ENCODE measurements around the gene ANKLE1.

Gene ANKLE1

GRCh38 chr19:17306285-17306714 lies 24.6 kb downstream of the ANKLE1 start:
- DNase-seq (ENCODE audit: low read depth in 1 of 2, low spot score in 1 of 2): no peak

GRCh38 chr19:17307876-17308377 lies 26.2 kb downstream of the ANKLE1 start:
- no peak for DNase-seq (ENCODE audit: low read depth in 1 of 2, low spot score in 1 of 2)

DNA sequence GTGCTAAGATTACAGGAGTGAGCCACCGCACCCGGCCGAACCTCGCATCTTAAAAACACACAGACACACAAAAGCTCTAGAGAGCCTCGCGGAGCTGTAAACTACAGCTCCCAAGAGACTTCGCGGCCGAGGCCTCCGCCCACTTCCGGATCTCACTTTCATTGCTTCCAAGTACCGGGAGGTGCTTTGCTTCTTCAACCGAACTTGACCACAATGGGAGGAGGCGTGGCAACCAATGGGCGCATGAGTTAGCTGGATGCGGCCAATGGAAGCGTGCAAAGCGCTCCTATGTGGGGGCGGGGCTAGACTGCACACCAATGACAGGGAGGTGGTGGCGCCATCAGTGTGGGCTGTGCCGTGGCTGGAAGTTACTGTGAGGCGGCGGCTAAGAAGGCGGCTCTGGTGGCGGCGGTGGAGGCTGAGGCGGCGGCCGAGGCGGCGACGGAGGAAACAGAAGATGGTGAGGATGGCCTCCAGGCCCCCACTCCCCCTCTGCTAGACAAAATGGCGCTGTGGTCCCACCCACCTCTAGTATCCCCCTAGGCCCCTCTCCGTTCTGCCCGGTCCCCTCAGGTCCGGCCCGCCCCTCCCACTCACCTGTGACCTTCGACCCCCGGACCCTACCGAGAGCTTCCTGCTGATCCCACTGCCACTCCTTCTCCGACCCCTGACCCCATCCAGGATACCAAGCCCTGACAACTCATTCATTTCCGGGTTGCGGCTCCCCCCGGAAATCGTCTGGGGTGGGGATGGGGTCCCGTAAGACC lies 27.7 kb downstream of the ANKLE1 start, which contains the start of gene DDA1:
Gene DDA1, plus strand, starts transcription at position 366 of the 767 bp plus-strand sequence. Its CDS starts 92 bp downstream, at position 458.
- DNase-seq (ENCODE audit: low read depth in 1 of 2, low spot score in 1 of 2): peak; percentile 96 to 99

DNA sequence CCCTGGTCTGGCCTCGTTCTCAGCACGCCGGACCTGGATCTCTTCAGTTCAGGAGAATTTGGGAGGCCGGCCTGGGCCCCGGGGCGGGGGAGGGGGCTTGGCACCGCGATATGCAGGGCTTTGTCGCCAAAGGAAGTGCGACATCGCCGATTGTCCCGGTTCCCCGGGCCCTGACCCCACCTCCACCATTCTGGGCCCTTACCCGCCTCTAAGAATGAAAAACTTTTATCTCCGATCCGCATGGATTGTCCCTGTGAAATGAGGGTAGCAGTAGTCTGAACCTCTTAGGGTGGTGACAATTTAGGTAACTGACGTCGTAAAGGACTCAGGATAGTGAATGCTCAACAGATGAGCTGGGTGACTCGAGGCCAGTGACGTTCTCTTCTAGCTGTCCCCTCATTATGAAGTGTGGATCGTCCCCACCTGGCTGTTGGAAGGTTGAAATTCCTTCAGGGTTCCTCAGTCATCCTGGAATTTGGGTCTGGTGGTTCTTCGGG lies 28.3 kb downstream of the ANKLE1 start:
- no peak for DNase-seq (ENCODE audit: low read depth in 1 of 2, low spot score in 1 of 2)

DNA sequence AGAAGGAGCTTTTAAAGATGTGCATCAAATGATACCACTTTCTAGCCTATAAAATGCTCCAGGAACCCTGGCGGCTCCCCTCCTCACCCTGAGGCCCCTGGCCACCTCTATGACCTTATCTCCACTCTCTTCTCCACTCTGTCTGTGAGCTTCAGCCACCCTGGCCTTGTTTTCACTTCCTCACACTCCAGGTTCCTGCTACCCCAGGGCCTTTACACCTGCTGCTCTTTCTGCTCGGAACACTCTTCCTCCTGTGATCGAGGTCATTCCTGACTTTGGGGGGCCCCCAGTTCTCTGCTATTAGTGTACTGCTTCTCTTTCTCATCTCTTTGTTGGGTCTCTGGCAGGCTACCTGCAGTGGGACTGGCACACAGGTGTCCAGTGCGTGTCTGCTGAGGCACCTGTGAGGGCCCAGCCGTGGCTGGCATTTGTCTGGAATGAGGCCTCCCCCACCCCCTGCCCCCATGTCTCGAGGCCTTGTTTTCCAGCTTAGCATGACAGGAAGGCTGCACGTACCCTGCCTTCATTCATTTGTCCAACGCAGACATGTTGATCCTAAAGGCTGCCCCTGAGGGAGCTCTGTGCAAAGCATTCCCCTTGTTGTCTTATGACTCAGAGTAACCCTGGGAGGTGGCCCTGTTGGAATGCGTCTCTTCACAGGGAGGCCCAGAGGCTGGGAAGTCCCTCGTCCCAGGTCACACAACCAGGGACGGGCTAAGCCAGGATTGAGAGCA lies 29.9 kb downstream of the ANKLE1 start:
- no peak for DNase-seq (ENCODE audit: low read depth in 1 of 2, low spot score in 1 of 2)

DNA sequence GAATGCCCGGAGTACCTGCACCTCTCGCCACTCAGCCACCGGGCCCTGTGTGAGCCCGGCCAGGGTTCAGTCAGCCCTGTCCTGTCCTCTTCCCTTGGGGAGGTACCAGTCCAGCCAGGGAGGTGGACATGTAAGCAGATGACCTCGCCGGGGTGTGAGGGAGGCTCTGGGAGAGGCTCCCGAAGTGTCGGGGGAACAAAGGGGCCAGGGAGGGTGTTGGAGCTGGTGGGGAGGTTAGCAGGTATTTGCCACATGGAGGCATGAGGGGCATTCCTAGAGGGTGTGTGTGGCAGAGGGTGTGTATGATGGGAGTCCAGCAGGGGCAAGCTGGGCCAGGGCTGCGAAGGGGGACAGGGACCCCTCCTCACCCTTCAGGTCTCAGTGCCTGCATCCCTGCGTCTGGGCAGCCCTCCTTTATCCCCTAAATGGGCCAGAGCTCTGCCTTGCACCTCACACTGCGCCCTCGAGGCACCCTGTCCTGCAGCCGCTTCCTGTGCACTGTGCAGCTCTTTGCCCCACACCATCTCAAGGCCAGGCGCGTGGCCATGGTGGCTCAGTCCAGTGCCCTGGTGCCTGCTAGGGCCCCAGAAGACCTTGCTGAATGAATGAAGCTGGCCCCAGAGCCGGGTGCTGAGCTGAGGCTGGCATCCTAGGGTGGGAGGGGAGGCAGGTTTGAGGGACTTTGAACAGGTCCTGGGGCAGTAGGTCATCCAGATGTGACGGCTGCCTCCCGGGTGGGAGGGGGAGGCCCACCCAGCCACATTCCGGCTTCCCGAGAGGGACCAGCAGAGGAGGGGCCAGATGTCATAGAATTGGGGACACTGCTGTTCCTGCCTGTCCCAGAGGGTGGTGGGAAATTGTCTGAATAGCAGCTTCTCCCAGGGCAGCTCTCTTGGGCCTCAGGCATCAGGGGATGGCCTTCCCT lies 30.8 kb downstream of the ANKLE1 start:
- DNase-seq (ENCODE audit: low read depth in 1 of 2, low spot score in 1 of 2): no peak

GRCh38 chr19:17314007-17314593 lies 32.4 kb downstream of the ANKLE1 start:
- no peak for DNase-seq (ENCODE audit: low read depth in 1 of 2, low spot score in 1 of 2)

DNA sequence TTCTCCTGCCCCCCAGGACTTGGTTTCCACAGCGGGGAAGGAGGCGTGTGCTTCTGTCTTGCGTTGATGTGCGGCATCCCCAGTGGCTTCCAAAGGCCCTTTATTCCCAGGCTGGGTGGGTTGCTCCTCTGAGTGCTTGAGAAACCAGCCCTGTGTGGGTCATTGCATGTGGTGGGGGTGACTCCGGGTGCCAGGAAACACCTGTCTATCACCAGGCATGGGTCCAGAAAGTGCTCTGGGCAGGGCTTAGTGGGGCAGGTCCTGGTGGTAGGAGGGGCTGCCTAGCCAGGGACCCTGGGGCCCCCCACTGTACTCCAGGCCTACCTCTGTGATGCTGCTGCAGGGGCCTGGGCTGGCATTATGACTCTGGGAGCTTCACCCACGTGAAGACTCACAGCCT lies 37.3 kb downstream of the ANKLE1 start:
- DNase-seq (ENCODE audit: low read depth in 1 of 2, low spot score in 1 of 2): no peak

- DNase-seq (ENCODE audit: low read depth in 1 of 2, low spot score in 1 of 2): no peak
These were observed 38.0 kb downstream of the ANKLE1 start for GRCh38 chr19:17319473-17320238.

DNA sequence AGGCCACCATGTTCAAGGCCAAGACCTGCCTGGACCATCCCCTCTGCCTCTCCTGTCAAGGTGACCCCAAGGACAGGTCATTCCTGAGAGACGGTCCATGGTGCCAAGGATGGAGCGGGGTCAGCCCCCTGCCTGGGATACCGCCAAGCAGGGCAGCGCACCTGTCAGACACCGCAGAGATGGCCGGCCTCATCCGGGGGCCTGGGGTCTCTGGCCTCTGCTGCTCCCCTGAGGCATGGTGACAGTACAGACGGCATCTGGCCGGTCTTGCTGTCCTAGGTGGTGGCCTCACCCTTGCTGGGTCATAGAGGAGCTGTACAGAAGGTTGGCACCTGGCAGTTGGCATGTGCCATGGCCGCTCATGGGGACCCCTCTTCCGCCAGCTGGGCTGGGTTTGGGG lies 38.7 kb downstream of the ANKLE1 start:
- DNase-seq (ENCODE audit: low read depth in 1 of 2, low spot score in 1 of 2): no peak

DNA sequence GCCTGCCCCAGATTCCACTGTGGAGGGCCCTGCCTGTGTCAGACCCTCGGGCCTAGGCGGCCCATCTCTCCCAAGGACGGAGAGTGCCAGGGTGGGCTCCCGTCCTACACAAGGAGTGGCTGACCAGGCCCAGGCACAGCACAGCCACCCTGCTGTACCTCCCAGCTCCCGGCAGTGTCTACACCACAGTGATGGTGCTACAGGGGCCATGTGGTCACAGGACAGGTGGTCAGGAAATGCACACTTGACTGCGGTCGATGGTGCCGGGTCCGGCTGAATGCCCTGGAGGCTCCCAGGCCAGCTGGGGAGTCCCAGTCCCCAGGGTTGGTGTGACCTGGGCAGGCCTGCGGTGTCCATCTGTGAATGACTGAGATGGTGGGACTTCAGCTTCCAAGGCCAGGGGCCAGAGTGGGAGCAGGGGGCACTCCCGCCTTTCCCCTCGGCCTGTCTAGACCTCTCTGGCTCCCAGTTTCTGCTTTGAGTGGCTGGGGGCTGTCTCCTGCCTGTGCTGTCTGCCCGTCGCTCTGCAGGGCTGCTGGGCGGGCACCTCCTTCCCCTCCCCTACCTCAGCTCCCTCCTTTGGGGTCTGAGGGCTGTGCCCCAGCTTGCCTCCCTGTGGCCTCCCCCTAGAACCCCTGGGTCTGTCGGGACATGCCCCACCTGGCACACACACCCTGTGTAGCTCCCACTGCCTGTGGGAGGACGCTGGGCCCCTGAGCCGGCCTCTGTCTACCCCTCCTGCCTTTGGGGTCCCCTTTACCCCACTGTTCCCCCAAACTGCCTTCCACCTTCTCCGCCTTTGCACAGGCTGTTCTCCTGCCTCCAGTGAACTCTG lies 40.2 kb downstream of the ANKLE1 start:
- DNase-seq (ENCODE audit: low read depth in 1 of 2, low spot score in 1 of 2): no peak

- no peak for DNase-seq (ENCODE audit: low read depth in 1 of 2, low spot score in 1 of 2)
These were observed 41.2 kb downstream of the ANKLE1 start for GRCh38 chr19:17322854-17323253.

- no peak for DNase-seq (ENCODE audit: low read depth in 1 of 2, low spot score in 1 of 2)
These were observed 41.7 kb downstream of the ANKLE1 start for GRCh38 chr19:17323300-17323963.

DNA sequence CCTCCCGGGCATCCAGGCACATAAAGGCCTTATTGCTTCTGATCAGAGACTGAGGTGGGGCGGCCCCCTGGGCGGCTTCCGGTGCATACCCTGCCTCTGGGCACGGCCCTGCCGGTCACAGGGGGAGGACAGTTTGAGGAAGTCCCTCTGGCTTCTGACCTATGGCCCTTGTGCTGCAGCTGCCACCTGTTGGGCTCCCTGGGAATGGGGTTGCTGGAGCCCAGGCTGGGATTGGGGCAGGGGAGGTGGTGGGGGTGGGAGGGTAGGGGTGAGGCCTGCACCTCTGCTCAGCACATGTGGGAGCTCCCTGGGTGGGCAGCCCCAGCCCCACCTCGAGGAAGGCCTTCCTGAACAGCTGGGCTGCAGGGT lies 42.2 kb downstream of the ANKLE1 start:
- no peak for DNase-seq (ENCODE audit: low read depth in 1 of 2, low spot score in 1 of 2)

DNA sequence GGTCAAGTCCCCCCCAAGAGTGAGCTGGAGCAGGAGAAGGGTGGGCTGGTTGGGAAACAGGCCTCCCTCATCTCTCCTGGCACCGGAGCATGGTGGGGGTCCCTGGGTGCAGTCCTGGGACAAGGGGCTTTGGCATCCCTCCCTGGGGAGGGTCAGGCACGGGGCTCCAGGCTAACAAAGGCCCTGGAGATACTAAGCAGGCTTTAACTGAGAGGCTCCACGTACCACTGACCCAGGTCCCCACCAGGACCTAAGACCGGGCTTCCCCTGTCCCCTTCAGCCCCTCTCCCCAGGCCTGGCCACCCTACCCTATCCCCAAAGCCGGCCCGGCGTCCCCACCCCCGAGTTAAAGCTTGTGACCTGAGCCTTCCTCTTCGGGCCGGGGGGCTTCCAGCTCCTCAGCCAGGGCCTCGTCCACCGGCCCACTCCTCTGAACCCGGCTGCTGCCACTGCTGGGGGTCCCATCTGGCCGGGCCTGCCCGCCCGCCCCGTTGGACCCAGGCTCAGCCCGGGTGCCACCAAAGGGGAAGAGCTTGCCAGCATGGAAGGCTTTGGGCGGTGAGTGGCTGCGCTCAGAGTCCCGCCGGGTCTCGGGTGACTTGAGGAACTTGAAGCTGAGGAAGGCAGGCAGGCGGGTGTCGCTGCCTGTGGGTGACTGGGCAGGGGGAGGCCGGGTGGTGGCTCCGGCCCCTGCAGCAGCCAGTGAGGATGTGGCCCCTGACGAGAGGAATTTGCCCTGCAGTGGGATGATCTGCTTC lies 42.8 kb downstream of the ANKLE1 start:
- DNase-seq (ENCODE audit: low read depth in 1 of 2, low spot score in 1 of 2): no peak

DNA sequence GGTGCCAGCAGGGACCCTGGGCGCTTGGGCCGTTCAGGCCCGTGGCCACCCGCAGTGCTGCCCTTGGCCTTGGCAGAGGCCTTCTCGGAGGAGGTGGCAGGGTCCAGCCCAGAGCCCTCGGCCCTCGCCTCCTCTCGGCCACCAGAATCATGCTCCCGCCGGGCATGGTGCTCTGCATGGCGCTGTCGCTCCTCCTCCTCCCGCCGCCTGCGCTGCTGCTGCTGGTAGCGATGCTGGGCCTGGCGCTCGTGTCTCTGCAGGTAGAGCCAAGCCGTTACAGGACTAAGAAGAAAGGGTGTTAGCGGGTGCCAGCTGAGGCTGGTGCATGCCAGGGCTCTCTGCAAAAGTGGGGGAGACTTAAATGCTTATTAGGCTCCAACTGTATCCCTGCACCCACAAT lies 43.4 kb downstream of the ANKLE1 start:
- DNase-seq (ENCODE audit: low read depth in 1 of 2, low spot score in 1 of 2): no peak

DNA sequence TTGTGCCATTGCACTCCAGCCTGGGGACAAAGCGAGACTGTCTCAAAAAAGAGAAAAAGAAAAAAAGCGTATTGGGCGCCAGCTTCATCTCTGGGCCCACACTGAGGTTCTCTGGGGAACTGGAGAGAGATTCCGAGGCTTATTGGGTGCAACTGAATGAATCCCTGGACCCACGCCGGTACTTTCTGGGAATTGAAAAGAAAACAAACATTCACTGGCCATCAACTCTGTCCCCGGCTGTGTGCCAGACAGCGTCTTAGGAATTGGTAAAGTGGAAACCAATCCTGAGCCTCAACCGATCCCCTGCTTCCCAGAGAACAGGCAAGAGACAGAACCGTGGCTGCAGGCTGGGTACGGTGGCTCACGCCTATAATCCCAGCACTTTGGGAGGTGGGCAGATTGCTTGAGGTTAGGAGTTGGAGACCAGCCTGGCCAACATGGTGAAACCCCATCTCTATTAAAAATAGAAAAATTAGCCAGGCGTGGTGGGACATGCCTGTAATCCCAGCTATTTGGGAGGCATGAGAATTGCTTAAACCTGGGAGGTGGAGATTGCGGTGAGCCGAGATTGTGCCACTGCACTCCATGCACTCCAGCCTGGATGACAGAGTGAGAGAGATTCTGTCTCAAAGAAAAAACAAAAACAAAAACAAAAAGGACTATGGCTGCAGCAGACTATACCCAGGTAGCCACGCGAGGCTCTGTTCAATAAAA lies 44.3 kb downstream of the ANKLE1 start:
- no peak for DNase-seq (ENCODE audit: low read depth in 1 of 2, low spot score in 1 of 2)
